ENCODE results near the gene HOXA7.

GRCh38 chr7:27118580-27118979 is 37.9 kb downstream of the HOXA7 start:
- TF ChIP-seq POLR2A (IDR thresholded peaks at IDR 0.05; ENCODE audit: low read depth, low read length) (no peak), POLR2AphosphoS5 (IDR thresholded peaks at IDR 0.05; ENCODE audit: low read depth, low read length) (no peak), TAF1 (IDR thresholded peaks at IDR 0.05; ENCODE audit: low read depth, low read length) (no peak)
